CD4-positive, CD25-positive, alpha-beta regulatory T cell (primary cell): ENCODE results near the gene PIK3IP1. TPM values are rescaled to one million over a fixed set of nuclear protein-coding genes. Genes with fewer than 3 reads are reported as not detected.

ENCODE experiments used
- ATAC-seq, 2 donors: fragments of 150-1000 bp; cut with Tn5 transposase; one replicate each; pipeline ENCODE4 v1.10.0; 2021; ENCODE audit warnings: low read depth in 2 of 2, moderate number of reproducible peaks in 2 of 2, moderate library complexity in 1 of 2
- DNase-seq, 3 donors: peaks; one replicate each; pipeline versions ENCODE4 v3.0.0 to v3.0.0-alpha.2; 2012 to 2022; ENCODE audit warnings: mixed read lengths in 1 of 3
- H3K27ac ChIP-seq: one replicate; pipeline ENCODE4 v1.7.0; 2013; ENCODE audit warnings: mild to moderate bottlenecking, low read length; ENCODE audit not compliant: insufficient read depth, poor library complexity, severe bottlenecking
- H3K27me3 ChIP-seq: one replicate; pipeline ENCODE4 v1.7.0; 2013; ENCODE audit warnings: low read length; ENCODE audit not compliant: control insufficient read depth, insufficient read depth
- H3K36me3 ChIP-seq: one replicate; pipeline ENCODE4 v1.7.0; 2013; ENCODE audit warnings: mild to moderate bottlenecking, low read length, moderate library complexity; ENCODE audit not compliant: control insufficient read depth, insufficient read depth
- H3K4me1 ChIP-seq: 2 replicates; pipeline ENCODE4 v1.7.0; 2013; ENCODE audit warnings: mild to moderate bottlenecking, low read length; ENCODE audit not compliant: insufficient read depth, control insufficient read depth, poor library complexity, severe bottlenecking
- H3K4me3 ChIP-seq: one replicate; pipeline ENCODE4 v1.7.0; 2013; ENCODE audit warnings: low read depth, mild to moderate bottlenecking, low read length, moderate library complexity
- H3K9me3 ChIP-seq, 2 experiments: 1 replicate in 1 of 2; 2 replicates in 1 of 2; pipeline ENCODE4 v1.7.0; 2013; ENCODE audit warnings: low read length in 2 of 2, mild to moderate bottlenecking in 1 of 2, moderate library complexity in 1 of 2; ENCODE audit not compliant: control insufficient read depth in 2 of 2
- H3K27ac Mint-ChIP-seq, 3 donors: one replicate each; pipeline ENCODE4 v1.8.0; 2020 to 2022; ENCODE audit warnings: mild to moderate bottlenecking in 3 of 3, mixed read lengths in 3 of 3, moderate library complexity in 2 of 3
- H3K27me3 Mint-ChIP-seq: one replicate; pipeline ENCODE4 v1.8.0; 2022; ENCODE audit warnings: mild to moderate bottlenecking, mixed read lengths
- H3K36me3 Mint-ChIP-seq: one replicate; pipeline ENCODE4 v1.8.0; 2020; ENCODE audit warnings: mixed read lengths
- H3K4me1 Mint-ChIP-seq, 4 donors: one replicate each; pipeline ENCODE4 v1.8.0; 2020 to 2022; ENCODE audit warnings: mixed read lengths in 4 of 4, mild to moderate bottlenecking in 1 of 4
- H3K4me3 Mint-ChIP-seq, 4 donors: one replicate each; pipeline ENCODE4 v1.8.0; 2020 to 2022; ENCODE audit warnings: mild to moderate bottlenecking in 4 of 4, mixed read lengths in 4 of 4, moderate library complexity in 3 of 4
- H3K9me3 Mint-ChIP-seq, 7 donors: one replicate each; pipeline ENCODE4 v1.8.0; 2020 to 2022; ENCODE audit warnings: mixed read lengths in 7 of 7, mild to moderate bottlenecking in 3 of 7, moderate library complexity in 2 of 7
- polyA plus RNA-seq, 4 donors: library from polyadenylated mRNA; unstranded; fragments of 300-500 nt; fragmentation: Illumina TruSeq; gene quantifications; one replicate each; pipeline ENCODE4 v1.2.3, GENCODE V29; 2021
- total RNA-seq: library from RNA; stranded (reverse); gene quantifications from one replicate; pipeline ENCODE4 v1.2.3, GENCODE V29; 2022

PIK3IP1 gene
- total and polyA plus RNA-seq, 5 donors from 2014 or later, result 425 to 700 (median 534) TPM

- DNase-seq, result no peak
- no peak for ATAC-seq
- Histone ChIP-seq H3K4me3 (peak overlapping the region; percentile 10), H3K27ac (no peak overlapping the region), H3K27me3 (no peaks in the 10 kb centered on the region), H3K4me1 (peaks cover 44% of the 10 kb centered on the region), H3K9me3 (no peaks in the 10 kb centered on the region), H3K36me3 (peaks cover 20% of the 10 kb centered on the region)
- H3K27me3 Mint-ChIP-seq, result no peaks in the 10 kb centered on the region
- H3K4me1 Mint-ChIP-seq, result peaks cover 41 to 77% (median 58%) of the 10 kb centered on the region in 4 donors
- H3K9me3 Mint-ChIP-seq, result peaks cover 0 to 1% (median 0%) of the 10 kb centered on the region in 7 donors
- H3K27ac Mint-ChIP-seq, result peak overlapping the region in 1 of 3 donors; percentile 16
- H3K36me3 Mint-ChIP-seq, result peaks cover 30% of the 10 kb centered on the region
- H3K4me3 Mint-ChIP-seq, result no peak overlapping the region
Measured at GRCh38 chr22:31302537-31302936, 10.2 kb upstream of the PIK3IP1 start.

- Mint-ChIP-seq H3K36me3 (peaks cover 30% of the 10 kb centered on the region), H3K27ac (peak overlapping the region in 2 of 3 donors; percentile 52 to 55), H3K4me1 (peaks cover 41 to 78% (median 55%) of the 10 kb centered on the region in 4 donors), H3K4me3 (peak overlapping the region in 1 of 4 donors; percentile 26), H3K27me3 (no peaks in the 10 kb centered on the region), H3K9me3 (peaks cover 0 to 1% (median 0%) of the 10 kb centered on the region in 7 donors)
- Histone ChIP-seq H3K4me1 (peaks cover 43% of the 10 kb centered on the region), H3K4me3 (peak overlapping the region; percentile 10), H3K9me3 (no peaks in the 10 kb centered on the region), H3K36me3 (peaks cover 20% of the 10 kb centered on the region), H3K27ac (no peak overlapping the region), H3K27me3 (no peaks in the 10 kb centered on the region)
- no peak for ATAC-seq
- DNase-seq, result no peak
Measured at GRCh38 chr22:31302006-31302405, 9.7 kb upstream of the PIK3IP1 start.

GRCh38 chr22:31300896-31301295 is 8.6 kb upstream of the PIK3IP1 start:
- ATAC-seq (no peak), DNase-seq (no peak)
- Mint-ChIP-seq H3K9me3 (peaks cover 0 to 1% (median 0%) of the 10 kb centered on the region in 7 donors), H3K4me1 (peaks cover 44 to 78% (median 56%) of the 10 kb centered on the region in 4 donors), H3K27ac (no peak overlapping the region), H3K36me3 (peaks cover 30% of the 10 kb centered on the region), H3K27me3 (no peaks in the 10 kb centered on the region), H3K4me3 (peak overlapping the region in 1 of 4 donors; percentile 70)
- Histone ChIP-seq H3K36me3 (peaks cover 20% of the 10 kb centered on the region), H3K4me3 (no peak overlapping the region), H3K4me1 (peaks cover 43% of the 10 kb centered on the region), H3K9me3 (no peaks in the 10 kb centered on the region), H3K27me3 (no peaks in the 10 kb centered on the region), H3K27ac (no peak overlapping the region)

- Mint-ChIP-seq H3K27ac (peak overlapping the region; percentile 79 to 98 (median 89)), H3K36me3 (peaks cover 33% of the 10 kb centered on the region), H3K4me3 (peak overlapping the region; percentile 75 to 88 (median 84)), H3K4me1 (peaks cover 37 to 73% (median 59%) of the 10 kb centered on the region in 4 donors), H3K9me3 (peaks cover 0 to 5% (median 0%) of the 10 kb centered on the region in 7 donors), H3K27me3 (peaks cover 12% of the 10 kb centered on the region)
- Histone ChIP-seq H3K4me1 (peaks cover 50% of the 10 kb centered on the region), H3K36me3 (peaks cover 4% of the 10 kb centered on the region), H3K9me3 (no peaks in the 10 kb centered on the region), H3K27ac (peak overlapping the region; percentile 99), H3K27me3 (no peaks in the 10 kb centered on the region), H3K4me3 (peak overlapping the region; percentile 86)
- ATAC-seq (no peak), DNase-seq (no peak)
Measured at GRCh38 chr22:31295831-31296657, 3.8 kb upstream of the PIK3IP1 start.

GRCh38 chr22:31295360-31295759 is 3.1 kb upstream of the PIK3IP1 start:
- Histone ChIP-seq H3K27me3 (no peaks in the 10 kb centered on the region), H3K4me3 (peak overlapping the region; percentile 86), H3K27ac (peak overlapping the region; percentile 99), H3K9me3 (no peaks in the 10 kb centered on the region), H3K4me1 (peaks cover 45% of the 10 kb centered on the region), H3K36me3 (peaks cover 4% of the 10 kb centered on the region)
- H3K9me3 Mint-ChIP-seq, result peaks cover 0 to 5% (median 0%) of the 10 kb centered on the region in 7 donors
- peak overlapping the region; percentile 79 to 98 (median 89) for H3K27ac Mint-ChIP-seq
- ATAC-seq (no peak), DNase-seq (peak in 1 of 3 donors; percentile 44)
- peak overlapping the region; percentile 75 to 88 (median 84) for H3K4me3 Mint-ChIP-seq
- H3K27me3 Mint-ChIP-seq, result peaks cover 15% of the 10 kb centered on the region
- H3K36me3 Mint-ChIP-seq, result peaks cover 33% of the 10 kb centered on the region
- H3K4me1 Mint-ChIP-seq, result peaks cover 32 to 68% (median 56%) of the 10 kb centered on the region in 4 donors

GRCh38 chr22:31291481-31292235 is 630 bp downstream of the PIK3IP1 start:
- H3K36me3 Mint-ChIP-seq, result peaks cover 50% of the 10 kb centered on the region
- peak overlapping the region; percentile 95 to 99 (median 98) for H3K4me3 Mint-ChIP-seq
- Histone ChIP-seq H3K9me3 (no peaks in the 10 kb centered on the region), H3K27ac (peak overlapping the region; percentile 99), H3K27me3 (no peaks in the 10 kb centered on the region), H3K4me1 (peaks cover 70% of the 10 kb centered on the region), H3K36me3 (peaks cover 26% of the 10 kb centered on the region), H3K4me3 (peak overlapping the region; percentile 100)
- peak overlapping the region; percentile 98 to 99 (median 99) for H3K27ac Mint-ChIP-seq
- H3K27me3 Mint-ChIP-seq, result peaks cover 20% of the 10 kb centered on the region
- DNase-seq (peak in 1 of 3 donors; percentile 58), ATAC-seq (no peak)
- peaks cover 0 to 5% (median 1%) of the 10 kb centered on the region in 7 donors for H3K9me3 Mint-ChIP-seq
- peaks cover 22 to 72% (median 54%) of the 10 kb centered on the region in 4 donors for H3K4me1 Mint-ChIP-seq
